DMS53 (cell line): ENCODE measurements around the gene PRKAG1.

ENCODE experiments used
- DNase-seq: peaks from one replicate; lab custom pipeline; 2025; lab: John Stamatoyannopoulos, UW

PRKAG1 gene

DNA sequence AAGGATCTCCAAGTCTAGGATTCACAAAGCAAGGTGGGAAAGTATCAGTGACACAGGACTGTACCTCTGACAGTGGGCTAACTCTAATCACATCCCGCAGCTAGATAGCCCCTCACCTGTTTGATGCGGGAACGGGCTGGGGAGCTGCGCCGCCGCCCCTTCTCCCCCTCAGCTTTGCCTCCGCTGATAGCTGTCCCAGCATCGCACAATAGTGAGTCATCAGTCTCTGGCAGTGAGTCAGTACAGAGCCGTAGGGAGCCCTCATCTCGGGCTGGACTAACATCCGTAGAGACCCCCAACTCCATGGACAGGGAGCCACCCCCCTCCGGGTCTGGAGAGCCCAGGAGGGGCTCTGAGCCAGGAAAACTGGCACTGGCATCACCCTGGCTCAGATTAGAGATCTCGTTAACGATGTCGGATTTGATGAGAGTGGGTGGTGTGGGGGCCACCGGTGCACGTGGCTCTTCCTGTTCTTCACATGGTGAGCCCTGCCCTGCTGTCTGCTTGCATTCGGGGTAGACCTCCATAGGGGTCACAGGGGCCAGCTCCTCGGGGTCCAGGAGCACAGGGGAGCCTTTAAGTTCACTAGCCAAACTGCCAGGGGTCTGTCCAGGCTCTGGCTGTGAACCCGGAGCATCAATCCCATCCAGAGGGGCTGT, 31.1 kb upstream of the PRKAG1 start:
- DNase-seq: no peak

DNA sequence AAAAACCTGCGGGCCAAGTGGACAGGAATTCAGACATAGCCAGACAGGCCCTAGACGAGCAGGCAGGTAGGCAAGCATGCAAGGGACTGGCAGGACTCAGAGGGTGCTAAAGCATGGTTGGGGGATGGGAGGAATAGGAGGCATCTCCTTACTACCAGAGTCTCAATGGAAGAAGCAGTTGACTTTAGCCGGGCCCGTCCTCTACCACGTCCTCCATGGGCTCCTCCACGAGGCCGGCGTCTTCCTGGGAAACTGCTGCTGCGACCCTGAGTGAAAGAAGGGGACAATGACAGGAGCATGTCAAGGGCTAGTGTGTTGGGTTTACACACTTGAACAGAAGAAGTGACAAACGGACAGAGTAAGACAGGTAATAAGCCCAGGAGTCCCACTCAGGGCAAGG, 30.4 kb upstream of the PRKAG1 start:
- DNase-seq: no peak

DNA sequence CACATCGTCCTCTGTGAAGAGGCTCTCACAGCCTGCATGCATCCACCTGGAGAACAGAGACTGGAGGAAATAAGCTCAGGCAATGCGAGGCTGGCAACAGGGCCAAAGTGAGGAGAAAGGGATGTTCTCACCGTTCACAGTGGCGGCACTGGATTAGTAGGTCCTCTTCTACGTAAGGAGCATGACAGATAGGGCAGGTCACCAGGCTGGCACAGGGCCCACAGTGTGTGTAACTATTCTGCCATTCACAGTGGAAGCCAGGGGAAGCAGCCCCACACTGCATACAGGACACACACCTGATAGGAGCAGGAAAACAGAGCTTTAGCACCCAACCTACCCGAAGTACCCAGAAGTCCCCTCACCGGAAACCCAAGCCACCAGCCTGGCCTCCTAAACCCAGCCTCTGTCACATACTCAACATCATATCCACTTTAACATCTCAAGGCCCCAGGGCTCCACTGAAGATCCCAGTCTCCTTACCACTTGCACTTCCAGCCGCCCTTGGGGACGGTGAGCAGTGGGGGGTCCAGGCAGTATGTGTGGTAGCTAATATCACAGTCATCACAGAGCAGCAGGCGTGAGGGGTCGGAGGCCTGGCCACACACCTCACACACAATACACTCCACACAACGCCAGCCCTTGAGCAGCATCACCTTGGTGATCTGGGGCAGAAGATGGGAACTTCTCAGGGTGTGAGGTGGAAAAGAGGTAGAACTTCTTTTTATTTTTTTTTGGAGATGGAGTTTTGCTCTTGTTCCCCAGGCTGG, 27.7 kb upstream of the PRKAG1 start:
- DNase-seq: no peak

DNA sequence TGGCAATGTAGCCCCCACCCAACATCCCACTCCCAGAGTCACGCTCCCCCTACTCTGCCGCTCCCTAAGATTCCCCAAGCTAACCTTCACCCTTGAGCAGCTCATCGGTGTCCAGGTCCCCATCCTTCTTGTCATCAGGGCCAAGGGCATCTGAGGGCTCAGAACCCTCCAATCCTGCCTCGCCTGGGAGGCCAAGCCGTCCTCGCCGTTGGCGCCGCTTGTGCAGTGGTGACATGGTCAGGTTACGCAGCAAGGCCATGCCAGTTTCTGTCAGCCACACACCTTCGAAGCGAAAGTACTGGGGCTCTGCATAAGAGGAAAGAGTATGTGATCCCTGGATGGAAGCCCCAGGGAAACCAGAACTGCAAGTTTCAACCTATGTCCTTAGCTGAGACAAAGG, 26.1 kb upstream of the PRKAG1 start:
- no peak for DNase-seq

DNA sequence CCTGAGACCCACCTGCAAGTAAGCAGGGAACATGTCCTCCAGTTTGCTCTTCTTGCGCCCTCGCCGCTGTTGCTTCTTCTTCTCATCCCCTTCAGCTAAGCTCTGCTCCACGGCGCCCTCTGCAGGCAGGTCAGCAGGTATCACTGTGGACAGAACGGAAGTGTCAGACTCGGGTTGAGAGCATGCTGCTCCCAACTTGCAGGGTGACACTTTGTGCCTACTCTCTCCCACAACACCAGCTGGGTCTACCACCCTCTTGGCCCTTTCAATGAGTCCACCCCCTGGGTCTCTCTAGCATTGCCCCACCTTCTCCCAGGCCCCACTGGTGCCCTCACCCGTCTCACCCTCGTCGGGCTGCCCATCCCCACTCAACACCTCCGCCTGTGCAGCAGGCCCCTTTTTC, 25.3 kb upstream of the PRKAG1 start:
- DNase-seq: peak; percentile 85

DNA sequence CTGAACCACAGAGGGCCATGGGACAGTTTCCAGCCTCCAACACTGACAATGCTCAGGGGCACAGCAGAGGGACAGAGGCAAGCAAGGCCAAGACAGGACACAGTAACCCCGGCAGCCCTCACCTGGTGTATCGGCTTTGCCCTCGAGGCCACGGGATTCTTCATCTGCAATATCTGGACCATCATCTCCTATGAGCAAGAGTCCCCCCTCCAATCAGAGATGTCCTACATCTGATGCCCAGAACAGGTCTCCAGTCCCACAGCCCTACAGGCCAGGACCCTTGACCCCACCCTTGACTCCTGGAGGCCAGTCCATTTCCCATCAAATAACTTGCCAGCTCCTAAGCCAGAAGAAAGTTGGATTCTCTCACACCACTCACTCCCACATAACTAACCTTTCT, 24.7 kb upstream of the PRKAG1 start:
- no peak for DNase-seq

DNA sequence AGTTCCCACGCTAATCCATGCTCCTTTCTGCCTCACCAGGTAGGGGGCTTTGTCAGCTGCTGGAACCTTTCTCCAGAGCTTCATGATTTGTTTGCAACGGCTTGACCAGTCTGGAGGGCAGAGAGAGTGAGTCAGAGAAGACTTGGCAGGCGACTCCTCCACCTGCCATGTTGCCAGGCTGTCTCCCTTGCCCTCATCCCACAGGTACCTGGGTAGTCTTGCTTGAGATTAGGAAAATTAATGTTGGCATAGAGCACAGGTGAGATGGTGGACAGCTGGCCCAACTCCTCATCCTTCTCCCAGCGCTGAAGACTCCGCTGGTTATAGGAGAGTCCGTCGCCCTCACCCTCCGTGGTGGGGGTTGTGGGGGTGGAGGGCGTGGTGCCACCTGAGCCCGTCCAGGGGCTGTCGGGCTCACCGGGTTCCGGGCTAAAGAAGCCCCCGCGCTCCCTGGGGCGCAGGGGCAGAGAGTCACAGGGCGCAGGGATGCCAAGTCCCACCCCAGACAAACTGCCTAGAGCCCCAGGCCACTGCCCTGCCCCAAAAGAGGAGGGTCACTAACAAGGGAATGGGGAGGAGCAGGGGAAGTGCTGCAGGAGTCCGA, 23.4 kb upstream of the PRKAG1 start:
- no peak for DNase-seq

DNA sequence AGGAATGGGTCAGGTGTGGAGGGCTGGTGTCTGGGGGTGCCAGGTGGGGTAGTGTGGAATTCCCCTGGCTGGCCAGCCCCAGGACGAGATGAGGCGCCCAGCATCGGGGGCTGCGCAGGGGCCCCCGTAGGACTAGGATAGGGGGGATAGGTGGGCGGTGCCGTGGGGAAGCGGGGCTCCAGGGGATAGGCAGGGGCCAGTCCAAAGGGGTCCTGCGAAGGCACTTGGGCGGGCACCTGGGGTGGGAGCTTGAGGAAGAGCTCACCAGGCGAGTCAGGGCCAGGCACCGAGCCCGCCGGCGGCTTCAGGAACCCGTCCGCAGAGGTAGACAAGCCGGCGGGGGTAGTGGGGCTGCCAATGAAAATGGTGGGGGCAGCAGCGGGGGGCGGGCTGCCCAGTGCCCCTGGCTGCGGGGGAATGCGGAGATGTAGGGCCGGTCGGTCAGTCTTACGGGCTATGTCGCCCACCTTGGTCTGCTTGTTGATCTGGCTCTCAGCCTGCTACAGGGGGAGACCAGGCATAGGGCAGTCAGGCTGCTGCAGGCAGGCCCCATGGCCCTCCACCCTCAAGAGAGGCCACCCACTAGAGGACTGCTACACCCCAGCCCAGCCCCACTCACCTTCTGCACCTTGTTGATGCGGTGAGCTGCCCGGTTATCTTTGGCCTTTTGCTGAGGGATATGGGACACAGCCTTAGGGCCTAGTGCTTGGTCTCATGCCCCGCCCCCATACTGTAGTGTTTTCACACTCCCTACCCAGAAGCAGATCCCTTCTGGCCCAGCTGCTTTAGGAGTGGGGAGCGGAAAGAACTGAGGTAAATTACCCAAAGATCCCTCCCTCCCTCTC, 22.7 kb upstream of the PRKAG1 start:
- no peak for DNase-seq

DNA sequence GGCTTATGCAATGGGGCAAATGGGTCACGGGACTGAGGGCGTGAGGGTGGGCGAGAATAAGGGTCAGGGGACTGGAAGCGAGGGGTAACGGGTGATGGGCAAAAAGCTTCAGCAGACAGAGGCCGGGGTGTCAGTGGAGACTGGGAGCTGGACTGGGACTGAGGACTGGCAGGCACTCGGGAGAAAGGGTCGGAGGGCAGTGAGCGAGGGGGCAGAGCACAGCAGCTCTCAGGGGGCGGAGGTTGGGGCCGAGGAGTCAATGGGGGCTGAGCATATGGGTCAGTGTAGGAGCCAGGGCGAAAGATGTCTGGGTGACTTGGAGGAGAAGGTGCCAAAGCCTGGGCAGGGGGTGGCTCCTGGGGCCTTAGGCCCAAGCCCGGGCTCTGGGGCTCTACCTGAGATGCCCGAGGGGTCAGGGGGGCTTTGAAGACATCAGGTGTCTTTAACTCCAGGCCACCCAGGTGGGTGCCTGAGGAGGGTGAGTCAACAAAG, 21.8 kb upstream of the PRKAG1 start:
- DNase-seq: no peak

DNA sequence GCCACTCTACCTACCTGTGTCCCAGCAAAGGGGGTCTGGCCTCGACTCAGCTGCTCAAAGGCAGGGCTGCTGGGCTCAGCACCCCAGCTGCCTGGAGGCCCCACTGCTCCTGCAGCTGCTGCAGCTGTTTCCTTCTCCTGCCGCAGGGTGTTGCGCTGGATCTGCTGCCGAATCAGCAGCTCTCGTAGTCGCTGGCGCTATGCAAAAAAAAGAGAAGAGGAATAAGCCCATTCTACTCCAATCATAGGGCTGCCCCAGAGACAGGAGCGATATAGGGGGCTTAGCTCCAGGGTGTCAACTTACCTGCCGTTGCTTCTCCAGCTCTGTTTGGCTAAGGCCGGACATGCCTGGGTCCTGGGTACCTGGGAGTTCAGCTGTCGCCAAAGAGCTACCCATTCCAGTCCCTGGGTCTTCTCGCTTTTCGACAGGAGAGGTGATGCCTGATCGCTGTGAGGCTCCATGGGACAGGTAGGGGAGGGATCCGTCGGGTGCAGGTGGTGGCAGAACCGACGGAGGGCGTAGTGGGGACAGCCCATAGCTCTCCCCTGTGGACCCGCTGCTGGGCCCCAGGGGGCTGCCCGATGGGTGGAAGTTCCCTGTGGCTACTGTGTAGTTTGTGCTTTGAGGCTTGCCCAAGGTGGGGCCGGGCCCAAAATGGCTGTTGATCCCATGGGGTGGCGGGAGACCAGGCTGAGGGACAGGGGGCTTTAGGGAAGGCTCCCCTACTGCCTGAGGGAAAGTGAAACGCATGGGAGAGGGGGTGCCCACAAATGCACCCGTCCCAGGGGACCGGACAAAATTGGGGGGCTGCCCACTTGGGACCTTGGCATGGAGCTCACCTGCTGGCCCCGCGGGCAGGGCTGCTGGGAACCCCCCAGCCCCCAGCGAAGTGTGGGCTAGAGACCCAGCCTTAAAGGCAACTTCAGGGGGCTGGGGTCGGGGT, 21.1 kb upstream of the PRKAG1 start:
- DNase-seq: no peak

DNA sequence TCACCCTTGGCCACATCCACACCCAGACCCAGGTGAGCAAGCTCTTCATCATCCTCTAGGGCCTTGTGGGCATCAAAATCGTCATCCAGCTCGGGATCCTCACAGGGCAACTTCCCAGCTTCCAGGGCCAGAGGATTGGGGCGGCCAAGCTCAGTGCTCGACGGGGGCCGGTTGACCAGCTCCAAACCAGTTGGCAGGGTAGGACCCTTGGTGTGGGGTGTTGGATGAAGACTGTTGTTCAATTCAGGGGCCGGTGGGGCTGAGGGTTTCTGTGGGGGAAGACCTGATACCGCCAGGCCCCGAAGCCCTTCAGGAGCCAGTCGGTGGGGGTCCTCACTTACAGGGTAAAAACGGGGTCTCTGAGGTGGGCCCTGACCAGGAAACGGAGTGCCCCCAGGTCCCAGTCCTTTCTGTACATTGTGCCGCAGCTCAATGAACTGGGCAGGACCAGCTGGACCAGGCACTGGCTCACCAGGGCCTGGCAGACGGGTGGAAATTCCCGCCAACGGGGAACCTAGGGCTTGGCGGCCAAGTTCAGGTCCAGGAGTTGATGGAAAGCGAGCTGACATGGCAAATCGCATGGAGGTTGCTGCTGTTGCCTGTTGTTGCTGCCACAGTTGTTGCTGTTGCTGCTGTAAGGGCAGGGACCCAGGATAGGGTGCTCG, 19.8 kb upstream of the PRKAG1 start:
- DNase-seq: no peak

DNA sequence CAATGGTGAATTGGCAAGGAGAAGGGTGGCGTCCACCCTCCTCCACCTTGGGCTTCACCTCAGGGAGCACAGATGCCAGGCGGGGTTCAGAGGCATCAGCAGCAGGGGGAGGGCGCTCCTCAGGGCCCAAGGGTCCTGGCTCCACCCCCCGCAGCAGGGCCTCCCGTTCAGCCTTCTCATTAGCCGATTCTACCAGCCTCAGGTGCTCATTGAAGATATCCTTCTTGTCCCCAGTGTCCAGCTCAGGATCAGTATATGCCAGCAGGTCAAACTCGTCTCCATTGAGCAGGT, 19.3 kb upstream of the PRKAG1 start:
- DNase-seq: no peak

DNA sequence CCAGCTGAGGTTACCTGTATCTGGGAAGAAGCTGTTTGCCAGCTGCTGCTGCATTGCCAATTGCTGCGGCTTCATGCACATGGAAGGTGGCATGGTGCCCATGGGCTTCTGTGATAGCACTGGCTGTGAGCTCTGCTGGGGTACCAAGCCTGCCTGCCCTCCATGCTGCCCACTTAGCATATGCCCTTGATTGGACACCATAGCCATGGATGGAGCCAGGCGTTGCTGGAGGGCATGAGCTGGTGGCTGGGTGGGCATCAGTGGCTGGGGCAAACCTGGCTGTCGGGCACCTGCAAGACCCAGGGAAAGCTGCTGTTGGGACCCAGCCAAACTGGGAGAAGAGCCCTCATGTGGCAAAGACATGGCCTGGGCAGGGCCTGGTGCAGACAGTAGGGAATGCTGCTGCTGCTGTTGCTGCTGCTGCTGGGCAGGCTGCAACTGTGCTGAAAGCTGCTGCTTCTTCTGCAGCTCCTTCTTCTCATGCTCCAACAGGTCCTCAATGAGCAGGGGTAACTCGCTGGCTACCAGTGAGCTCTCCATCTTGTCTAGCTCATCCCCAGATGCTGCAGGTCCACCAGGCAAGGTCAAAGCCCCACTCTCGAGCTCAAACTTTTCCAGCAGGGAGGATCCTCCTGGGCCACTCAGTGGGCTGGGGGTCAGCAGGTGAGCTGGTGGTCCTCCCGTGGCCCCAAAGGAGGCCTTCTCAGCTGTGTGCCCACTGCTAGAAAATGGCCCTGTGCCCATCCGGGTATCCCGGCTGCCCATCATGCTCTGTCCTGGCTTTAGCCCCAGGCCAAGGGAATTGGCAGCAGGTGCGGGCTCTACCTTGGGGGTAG, 18.8 kb upstream of the PRKAG1 start:
- no peak for DNase-seq

DNA sequence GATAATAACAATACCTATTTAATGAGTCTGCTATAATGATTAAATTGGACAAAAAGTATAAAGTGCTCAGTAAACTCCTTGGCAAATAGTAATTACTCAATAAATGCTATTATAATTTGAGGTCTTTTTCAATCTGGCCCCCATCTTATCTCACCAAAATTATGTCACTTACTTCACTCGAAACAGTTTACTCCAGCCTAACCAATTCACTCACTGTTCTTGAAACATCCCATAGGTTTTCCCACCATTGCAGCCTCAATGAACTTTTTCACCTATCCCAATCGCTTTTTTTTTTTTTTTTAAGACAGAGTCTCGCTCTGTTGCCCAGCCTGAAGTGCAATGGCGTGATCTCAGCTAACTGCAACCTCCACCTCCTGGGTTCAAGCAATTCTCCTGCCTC, 17.5 kb upstream of the PRKAG1 start:
- no peak for DNase-seq

DNA sequence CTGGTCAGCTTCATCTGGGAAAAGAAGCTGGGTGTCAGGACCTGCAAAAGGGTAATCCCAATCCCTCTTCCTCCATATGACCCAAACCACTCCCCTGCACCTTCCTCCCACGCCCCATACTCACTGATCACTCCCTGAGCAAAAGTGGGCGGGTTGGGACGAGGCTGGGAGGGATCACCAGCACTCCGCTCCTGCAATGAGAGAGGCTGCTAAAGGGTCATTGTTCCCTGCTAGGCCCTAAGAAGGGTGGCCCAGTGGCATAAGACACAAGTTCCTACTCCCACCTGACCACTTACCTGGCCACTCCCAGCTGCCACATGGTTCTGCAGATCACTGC, 15.7 kb upstream of the PRKAG1 start:
- DNase-seq: no peak

DNA sequence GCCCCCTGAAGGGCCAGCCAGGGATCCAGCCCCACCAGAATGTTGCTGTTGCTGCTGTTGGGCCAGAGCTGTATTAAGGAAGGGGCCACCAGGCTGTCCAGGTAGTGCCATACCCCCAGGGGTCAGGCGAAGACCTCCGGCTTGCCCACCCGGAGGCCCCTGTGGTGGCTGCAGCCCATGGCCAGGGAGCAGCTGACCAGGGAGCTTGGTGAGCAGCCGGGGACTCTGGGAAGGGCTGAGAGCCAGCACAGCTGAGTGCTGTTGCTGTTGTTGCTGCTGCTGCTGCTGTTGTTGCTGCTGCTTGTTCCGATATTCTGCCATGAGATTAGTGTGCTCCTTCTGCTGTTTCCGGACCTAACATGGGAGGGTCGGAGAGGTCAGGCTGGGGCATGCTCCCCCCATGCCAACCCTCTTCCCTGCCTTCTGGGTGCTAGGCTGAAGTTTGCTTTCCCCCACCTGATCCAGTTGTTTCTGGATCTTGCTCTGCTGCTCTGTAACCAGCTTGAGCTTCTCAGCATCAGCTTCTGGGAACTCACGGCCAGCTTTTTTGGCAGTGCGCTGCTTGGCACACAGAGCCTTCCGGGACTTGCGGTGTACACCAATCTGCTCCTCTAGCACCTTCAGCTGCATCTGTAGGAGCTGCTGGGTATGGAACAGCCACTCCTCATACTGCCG, 15.2 kb upstream of the PRKAG1 start:
- DNase-seq: no peak

DNA sequence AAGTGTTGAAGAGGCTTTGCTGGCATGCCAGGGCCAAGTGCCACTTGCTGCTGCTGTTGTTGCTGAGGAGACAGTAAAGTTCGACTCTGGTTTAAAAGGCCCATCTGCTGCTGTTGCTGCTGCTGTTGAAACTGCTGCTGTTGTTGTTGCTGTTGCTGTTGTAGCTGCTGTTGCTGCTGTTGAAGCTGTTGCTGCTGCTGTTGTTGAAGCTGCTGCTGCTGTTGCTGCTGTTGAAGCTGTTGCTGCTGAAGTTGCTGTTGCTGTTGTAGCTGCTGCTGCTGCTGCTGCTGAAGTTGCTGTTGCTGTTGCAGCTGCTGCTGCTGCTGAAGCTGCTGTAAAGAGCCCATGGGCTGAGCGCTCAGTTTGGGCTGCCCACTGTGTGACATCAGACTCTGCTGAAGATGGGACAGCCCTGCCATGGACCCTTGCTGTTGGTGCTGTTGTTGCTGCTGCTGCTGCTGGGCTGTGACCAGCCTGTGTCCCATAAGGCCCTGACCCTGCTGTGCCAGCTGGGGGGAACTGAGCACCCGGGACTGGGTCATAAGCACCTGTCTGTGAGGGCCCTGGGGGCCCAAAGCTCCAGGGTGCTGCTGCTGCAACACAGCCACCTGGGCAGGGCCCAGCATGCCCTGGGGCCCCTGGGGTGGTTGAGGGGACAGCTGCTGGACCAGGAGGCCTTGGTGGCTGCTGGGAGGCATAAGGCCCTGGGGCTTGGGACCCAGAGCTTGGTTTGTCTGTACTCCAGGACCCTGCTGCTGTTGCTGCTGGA, 14.3 kb upstream of the PRKAG1 start:
- no peak for DNase-seq

DNA sequence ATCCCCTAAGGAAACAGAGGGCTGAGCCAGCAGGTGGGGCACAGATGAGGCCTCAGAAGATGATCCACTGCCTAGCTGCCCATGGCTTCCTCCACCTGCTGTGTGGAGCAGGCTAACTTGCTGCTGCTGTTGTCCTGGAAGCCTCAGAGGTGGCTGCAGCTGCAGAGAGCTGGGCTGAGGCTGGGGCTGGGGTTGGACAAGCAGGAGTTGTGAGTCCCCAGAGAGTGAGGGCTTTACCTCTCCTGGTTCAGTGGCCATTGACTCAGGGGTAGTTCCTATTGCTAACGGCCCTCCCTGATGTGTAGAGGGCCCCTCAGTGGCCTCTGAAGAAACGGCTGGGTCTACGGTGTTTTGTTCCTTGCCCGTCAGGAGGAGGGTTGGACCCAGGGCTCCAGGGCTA, 13.7 kb upstream of the PRKAG1 start:
- no peak for DNase-seq
